Esophagus muscularis mucosa (tissue), 3 donors: ENCODE results near the gene LY6G5C.

ENCODE experiments used
- CTCF ChIP-seq, 3 experiments: fragments of 200-600 bp in 2 of 3; fragments of 450-650 bp in 1 of 3; sonication (generic) in 2 of 3; IDR thresholded peaks; one replicate each; pipeline ENCODE4 v1.5.1; 2017 to 2019; ENCODE audit warnings: antibody characterized with exemption in 3 of 3, mild to moderate bottlenecking in 2 of 3, moderate library complexity in 1 of 3
- POLR2A ChIP-seq: fragments of 450-650 bp; IDR thresholded peaks from one replicate; pipeline ENCODE4 v1.6.1; 2017; ENCODE audit warnings: antibody characterized with exemption, moderate library complexity, mild to moderate bottlenecking, low read depth

GRCh38 chr6:31676904-31677303 is 4.0 kb downstream of the LY6G5C start:
- TF ChIP-seq CTCF (IDR thresholded peaks at IDR 0.05) (no peak), POLR2A (no peak)
